Lung (tissue), 12 donors: ENCODE measurements around the gene EPS8L2. TPM values are rescaled to one million over a fixed set of nuclear protein-coding genes. Genes with fewer than 3 reads are reported as not detected.

Source experiments
- ATAC-seq: fragments of 200-7000 bp; cut with Tn5 transposase; one replicate; pipeline ENCODE4 v1.9.1; 2020; ENCODE audit warnings: moderate number of reproducible peaks; ENCODE audit not compliant: insufficient read depth, low FRiP score
- DNase-seq, 3 donors: peaks; one replicate each; pipeline ENCODE4 v3.0.0-alpha.2; 2013 to 2017
- H3K27ac ChIP-seq, 2 donors: one replicate each; pipeline ENCODE4 v1.5.1; 2013; ENCODE audit warnings: mild to moderate bottlenecking in 2 of 2, moderate library complexity in 2 of 2, control low read depth in 1 of 2, inconsistent platforms in 1 of 2, low read depth in 1 of 2, low read length in 1 of 2
- H3K27me3 ChIP-seq, 3 donors: one replicate each; pipeline ENCODE4 v1.5.1; 2013; ENCODE audit warnings: low read length in 2 of 3; ENCODE audit not compliant: control insufficient read depth in 3 of 3, insufficient read depth in 3 of 3
- H3K36me3 ChIP-seq, 4 donors: one replicate each; pipeline ENCODE4 v1.5.1; 2013; ENCODE audit warnings: low read length in 4 of 4, mild to moderate bottlenecking in 1 of 4, moderate library complexity in 1 of 4; ENCODE audit not compliant: control insufficient read depth in 4 of 4, insufficient read depth in 4 of 4
- H3K4me1 ChIP-seq, 5 donors: one replicate each; pipeline ENCODE4 v1.5.1; 2013; ENCODE audit warnings: low read length in 5 of 5, mild to moderate bottlenecking in 2 of 5, moderate library complexity in 1 of 5; ENCODE audit not compliant: control insufficient read depth in 5 of 5, insufficient read depth in 5 of 5
- H3K4me3 ChIP-seq: one replicate; pipeline ENCODE4 v1.5.1; 2013; ENCODE audit warnings: mild to moderate bottlenecking, control low read depth, moderate library complexity
- H3K9ac ChIP-seq, 2 donors: one replicate each; pipeline ENCODE4 v1.5.1; 2013; ENCODE audit warnings: low read length in 2 of 2, control low read depth in 1 of 2; ENCODE audit not compliant: insufficient read depth in 1 of 2
- H3K9me3 ChIP-seq, 4 donors: one replicate each; pipeline ENCODE4 v1.5.1; 2013; ENCODE audit warnings: low read length in 3 of 4, mild to moderate bottlenecking in 1 of 4, moderate library complexity in 1 of 4; ENCODE audit not compliant: control insufficient read depth in 4 of 4, insufficient read depth in 3 of 4
- CTCF ChIP-seq: IDR thresholded peaks from 2 replicates; pipeline ENCODE4 v1.5.1; 2012; ENCODE audit warnings: mild to moderate bottlenecking; ENCODE audit errors: control extremely low read depth, extremely low read depth
- WGBS, 2 donors: extraction: QIAGEN DNeasy Blood & Tissue Kit; methylation state at CpG; one replicate each; pipeline ENCODE4 v1.1.7; 2013; 5-methylcytosine and 5-hydroxymethylcytosine counted together
- polyA plus RNA-seq, 2 donors: library from polyadenylated mRNA; stranded (reverse); fragments of 200-250 nt; gene quantifications; one replicate each; pipeline ENCODE4 v1.2.1, GENCODE V29; 2013
- total RNA-seq, 2 donors: library from RNA; depleted of rRNA in 1 of 2; stranded (reverse); fragments of >200 nt in 1 of 2; gene quantifications; one replicate each; pipeline ENCODE4 v1.2.1, GENCODE V29; 2014 to 2021
- donor health status: control.
- donor health status: control.
- donor health status: Bipolar disorder and iron deficiency.
- donor health status: healthy.
- donor health status: DM: yes; HTN: yes; CAD: no.

The EPS8L2 gene
- total and polyA plus RNA-seq, 4 donors, result 35.6 to 166 (median 103) TPM

- H3K36me3 ChIP-seq, result peaks cover 17 to 58% (median 35%) of the 10 kb centered on the region in 4 donors
Measured at GRCh38 chr11:764322-765024, 58.4 kb downstream of the EPS8L2 start.

GRCh38 chr11:765025-765801 is 59.2 kb downstream of the EPS8L2 start:
- H3K4me3 ChIP-seq, result no peak overlapping the region
- no peaks in the 10 kb centered on the region for H3K9me3 ChIP-seq
- H3K27ac ChIP-seq, result no peak overlapping the region
- H3K9ac ChIP-seq, result no peak overlapping the region
- DNase-seq (peak; percentile 35 to 54 (median 50)), ATAC-seq (no peak)
- peak; percentile 47 for TF ChIP-seq CTCF
- WGBS, 2 donors, result 68 to 76% methylated on average over 19 of the region's 19 CpGs
- H3K27me3 ChIP-seq, result no peaks in the 10 kb centered on the region
- H3K36me3 ChIP-seq, result peaks cover 16 to 57% (median 29%) of the 10 kb centered on the region in 4 donors
- no peaks in the 10 kb centered on the region for H3K4me1 ChIP-seq

More at GRCh38 chr11:764322-765024, 58.4 kb downstream of the EPS8L2 start:
- DNase-seq (no peak), ATAC-seq (no peak)
- H3K9me3 ChIP-seq, result no peaks in the 10 kb centered on the region
- no peak overlapping the region for H3K4me3 ChIP-seq
- no peaks in the 10 kb centered on the region for H3K27me3 ChIP-seq
- H3K9ac ChIP-seq, result no peak overlapping the region
- WGBS, 2 donors, result 87 to 88% methylated on average over 18 of the region's 18 CpGs
- H3K4me1 ChIP-seq, result no peaks in the 10 kb centered on the region
- no peak overlapping the region for H3K27ac ChIP-seq
- TF ChIP-seq CTCF, result no peak

- WGBS, 2 donors, result 90 to 95% methylated on average over 8 of the region's 8 CpGs
- Histone ChIP-seq H3K27ac (no peak overlapping the region), H3K36me3 (peaks cover 12 to 59% (median 27%) of the 10 kb centered on the region in 4 donors), H3K27me3 (no peaks in the 10 kb centered on the region), H3K4me3 (no peak overlapping the region), H3K9me3 (no peaks in the 10 kb centered on the region), H3K4me1 (no peaks in the 10 kb centered on the region), H3K9ac (no peak overlapping the region)
- DNase-seq, result no peak
- no peak for ATAC-seq
- no peak for TF ChIP-seq CTCF
Measured at GRCh38 chr11:765802-766091, 59.7 kb downstream of the EPS8L2 start.
